A549 (cell line): ENCODE measurements around the gene CT45A3. TPM values are rescaled to one million over a fixed set of nuclear protein-coding genes. Genes with fewer than 3 reads are reported as not detected.
"Not testable (repeated sequence)": the region's sequence is repeated elsewhere in the genome, so short reads cannot be mapped to it uniquely, and the experiment has no call there.

Source experiments
- ATAC-seq, 2 experiments: fragments of 200-7000 bp in 1 of 2; fragments of >200 bp in 1 of 2; cut with Nextera tagmentation in 1 of 2; cut with Tn5 transposase in 1 of 2; 3 replicates each; pipeline versions ENCODE4 v1.8.0 to v1.9.1; 2018 to 2020; ENCODE audit warnings: mild to moderate bottlenecking in 1 of 2, moderate library complexity in 1 of 2
- CTCF ChIA-PET: fragments of 300-600 bp; sonication (Branson Sonifier 250); formaldehyde crosslinking; extraction: SDS; loops from one replicate; lab custom pipeline; 2021; ENCODE audit warnings: antibody characterized with exemption, inconsistent platforms; lab: Yijun Ruan, JAX
- POLR2A ChIA-PET: fragments of 350-600 bp; formaldehyde crosslinking; extraction: SDS; loops from one replicate; lab custom pipeline; 2021; ENCODE audit warnings: antibody characterized with exemption, inconsistent platforms; lab: Yijun Ruan, JAX
- DNase-seq, 2 experiments: peaks; one replicate each; pipeline versions ENCODE4 v3.0.0 to v3.0.0-alpha.2; 2011 to 2016; ENCODE audit warnings: low read depth in 1 of 2, low spot score in 1 of 2
- FAIRE-seq: peaks from 2 replicates; lab custom pipeline; 2011; peaks lifted over from hg19 to GRCh38; lab: Jason Lieb, UNC
- H3K27ac ChIP-seq, 2 experiments: fragments of >200 bp; sonication (Bioruptor Twin); formaldehyde crosslinking; 3 replicates each; pipeline ENCODE4 v1.5.1; 2016 to 2017
- H3K4me1 ChIP-seq: fragments of >200 bp; sonication (Bioruptor Twin); formaldehyde crosslinking; 3 replicates; pipeline ENCODE4 v1.6.1; 2016
- H3K4me2 ChIP-seq: fragments of >200 bp; sonication (Bioruptor Twin); formaldehyde crosslinking; 3 replicates; pipeline ENCODE4 v1.6.1; 2016
- H3K4me3 ChIP-seq: fragments of >200 bp; sonication (Bioruptor Twin); formaldehyde crosslinking; 3 replicates; pipeline ENCODE4 v1.5.1; 2016
- H3K9me3 ChIP-seq: fragments of >200 bp; sonication (Bioruptor Twin); formaldehyde crosslinking; 3 replicates; pipeline ENCODE4 v1.6.1; 2016
- CEBPB ChIP-seq, 2 experiments: fragments of >200 bp in 1 of 2; sonication (Bioruptor Twin) in 1 of 2; formaldehyde crosslinking in 1 of 2; IDR thresholded peaks; 2 replicates each; pipeline ENCODE4 v1.6.1; 2012 to 2016
- EHMT2 ChIP-seq: fragments of 200-600 bp; sonication (generic); IDR thresholded peaks from 2 replicates; pipeline ENCODE4 v1.6.1; 2016; ENCODE audit warnings: antibody characterized with exemption, low read depth, mild to moderate bottlenecking, moderate library complexity
- HDAC2 ChIP-seq: fragments of 200-600 bp; sonication (generic); IDR thresholded peaks from 2 replicates; pipeline ENCODE4 v1.6.1; 2016
- KDM5A ChIP-seq: fragments of 200-600 bp; sonication (generic); IDR thresholded peaks from 2 replicates; pipeline ENCODE4 v1.6.1; 2016; ENCODE audit warnings: antibody characterized with exemption, mild to moderate bottlenecking
- MYC ChIP-seq: IDR thresholded peaks from 2 replicates; pipeline ENCODE4 v1.6.1; 2012; ENCODE audit warnings: mild to moderate bottlenecking, inconsistent platforms, low read length, improper control_type of control experiment, borderline replicate concordance
- NPAS2 ChIP-seq: fragments of 250-450 bp; sonication (Bioruptor Pico); IDR thresholded peaks from 2 replicates; pipeline ENCODE4 v1.8.0; 2022; ENCODE audit warnings: mild to moderate bottlenecking, moderate library complexity, borderline replicate concordance
- RAD21 ChIP-seq, 2 experiments: fragments of >200 bp in 1 of 2; sonication (Bioruptor Twin) in 1 of 2; formaldehyde crosslinking in 1 of 2; IDR thresholded peaks in 1 of 2; conservative IDR thresholded peaks in 1 of 2; 2 replicates in 1 of 2; 3 replicates in 1 of 2; pipeline ENCODE4 v1.6.1; 2012 to 2018; ENCODE audit warnings: inconsistent platforms in 1 of 2
- TP53 ChIP-seq: fragments of 250-450 bp; sonication (Bioruptor Pico); IDR thresholded peaks from 2 replicates; pipeline ENCODE4 v1.5.0; 2021; ENCODE audit warnings: mild to moderate bottlenecking, moderate library complexity
- ZFP36 ChIP-seq: fragments of 450-650 bp; IDR thresholded peaks from 2 replicates; pipeline ENCODE4 v1.6.1; 2014; ENCODE audit warnings: borderline replicate concordance; ENCODE audit not compliant: partially characterized antibody
- ZNF302 ChIP-seq: fragments of 250-450 bp; sonication (Bioruptor Pico); IDR thresholded peaks from 2 replicates; pipeline ENCODE4 v1.9.0; 2021; ENCODE audit warnings: inconsistent platforms, mild to moderate bottlenecking, moderate library complexity
- WGBS: methylation state at CpG from one replicate; pipeline ENCODE4 v1.1.6; 2017; ENCODE audit errors: missing lambda C conversion rate; 5-methylcytosine and 5-hydroxymethylcytosine counted together
- polyA plus RNA-seq, 4 experiments: library from polyadenylated mRNA; depleted of rRNA in 3 of 4; stranded (reverse); fragments of >200 nt; fragmentation: RNase III in 1 of 4; extraction: RNeasy Plus Mini Kit Qiagen cat#74134 plus additional on column Dnase treatment in 1 of 4; gene quantifications; 2 replicates in 3 of 4; 3 replicates in 1 of 4; pipeline ENCODE4 v1.2.3, GENCODE V29; 2011 to 2017
- small RNA-seq, 6 experiments: library from RNA; depleted of rRNA; stranded (forward); fragments of <200 nt; gene quantifications; one replicate each; pipeline ENCODE3, GENCODE V24; 2012
- TF ChIP-seq, protein P1 (sequence below): fragments of >200 bp; sonication (Bioruptor Twin); formaldehyde crosslinking; IDR thresholded peaks from 3 replicates; pipeline ENCODE4 v1.5.1; 2016

Gene CT45A3
- polyA plus RNA-seq, 2 of the 4 experiments (the other 2 are of a cell fraction) = 0.41 TPM; not detected in 1

DNA sequence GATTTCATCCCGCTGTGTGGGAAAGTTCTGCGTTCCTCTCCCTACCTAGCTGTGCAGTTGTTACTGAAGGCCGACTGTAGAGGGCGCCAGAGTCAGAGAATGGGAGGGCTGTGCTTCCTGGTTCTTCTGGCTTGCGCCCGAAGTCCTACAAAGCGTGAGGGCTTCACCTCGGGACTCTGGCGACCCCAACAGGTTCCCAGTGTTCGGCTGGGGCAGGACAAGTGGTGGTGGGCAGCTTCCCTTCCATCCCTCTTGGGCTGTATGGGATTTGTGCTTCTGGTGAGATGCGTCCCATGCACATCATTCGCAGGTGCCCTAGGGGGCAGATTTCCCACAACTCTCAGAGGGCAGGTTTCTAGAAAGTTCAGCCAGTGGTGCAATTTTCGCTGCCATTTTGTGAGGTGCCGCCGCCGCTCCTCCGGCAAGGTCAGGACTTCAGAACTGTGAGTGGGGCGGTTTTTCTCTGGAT, 27.3 kb downstream of the CT45A3 start (continued):
- TF ChIP-seq KDM5A (no peak), NPAS2 (CRISPR knock-in tag) (no peak), EHMT2 (no peak), HDAC2 (no peak), MYC (no peak)

DNA sequence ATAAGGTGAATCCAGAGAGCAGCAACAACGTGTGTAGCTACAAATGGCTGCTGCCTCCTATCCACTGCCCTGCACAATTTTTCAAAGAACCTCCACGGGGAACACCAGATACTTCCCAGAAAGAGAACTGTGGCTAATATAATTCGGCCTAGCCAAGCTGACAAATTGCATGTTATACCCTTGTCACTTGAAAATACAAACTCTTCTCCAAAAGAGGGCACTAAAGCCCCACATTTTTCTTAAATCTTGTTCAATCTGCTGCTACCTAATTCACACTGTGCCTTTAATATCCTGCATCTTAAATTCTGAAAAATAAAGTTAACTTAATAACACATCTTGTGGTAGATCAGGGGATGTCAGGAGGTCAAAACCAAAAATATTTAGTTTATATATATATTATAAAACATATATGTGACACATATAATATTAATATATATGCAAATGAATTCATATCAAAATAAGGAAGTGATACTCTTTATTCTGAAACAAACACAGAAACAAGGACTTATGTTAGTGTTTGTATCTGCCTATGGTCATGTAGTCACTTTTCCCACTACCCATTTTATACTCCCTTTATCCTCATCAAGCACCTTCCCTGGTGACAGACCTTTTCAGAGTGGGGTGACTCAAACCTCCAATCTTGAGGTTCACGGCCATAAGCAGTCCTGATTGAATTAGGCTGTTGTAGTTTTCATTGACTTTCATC, 30.5 kb downstream of the CT45A3 start:
- CTCF ChIA-PET = no interaction called here
- WGBS = 10% methylated on average over 4 of the region's 4 CpGs
- Histone ChIP-seq H3K4me1 (no peaks in the 10 kb centered on the region), H3K4me2 (no peak overlapping the region), H3K9me3 (no peaks in the 10 kb centered on the region), H3K27ac (no peak overlapping the region), H3K4me3 (no peak overlapping the region)
- FAIRE-seq (peak; percentile 65), ATAC-seq (no peak), DNase-seq (peak in 1 of 2 experiments; percentile 7)
- POLR2A ChIA-PET = no interaction called here
- TF ChIP-seq RAD21 (conservative IDR thresholded peaks at IDR 0.05 in 1 of 2, IDR thresholded peaks at IDR 0.05 in 1 of 2) (peak in 1 of 2 experiments; percentile 26; a peak in 2 of 5 replicates), ZNF302 (CRISPR knock-in tag) (no peak)
- TF ChIP-seq, protein P1, sequence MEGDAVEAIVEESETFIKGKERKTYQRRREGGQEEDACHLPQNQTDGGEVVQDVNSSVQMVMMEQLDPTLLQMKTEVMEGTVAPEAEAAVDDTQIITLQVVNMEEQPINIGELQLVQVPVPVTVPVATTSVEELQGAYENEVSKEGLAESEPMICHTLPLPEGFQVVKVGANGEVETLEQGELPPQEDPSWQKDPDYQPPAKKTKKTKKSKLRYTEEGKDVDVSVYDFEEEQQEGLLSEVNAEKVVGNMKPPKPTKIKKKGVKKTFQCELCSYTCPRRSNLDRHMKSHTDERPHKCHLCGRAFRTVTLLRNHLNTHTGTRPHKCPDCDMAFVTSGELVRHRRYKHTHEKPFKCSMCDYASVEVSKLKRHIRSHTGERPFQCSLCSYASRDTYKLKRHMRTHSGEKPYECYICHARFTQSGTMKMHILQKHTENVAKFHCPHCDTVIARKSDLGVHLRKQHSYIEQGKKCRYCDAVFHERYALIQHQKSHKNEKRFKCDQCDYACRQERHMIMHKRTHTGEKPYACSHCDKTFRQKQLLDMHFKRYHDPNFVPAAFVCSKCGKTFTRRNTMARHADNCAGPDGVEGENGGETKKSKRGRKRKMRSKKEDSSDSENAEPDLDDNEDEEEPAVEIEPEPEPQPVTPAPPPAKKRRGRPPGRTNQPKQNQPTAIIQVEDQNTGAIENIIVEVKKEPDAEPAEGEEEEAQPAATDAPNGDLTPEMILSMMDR = peak; percentile 10; the same call in 1 of the 3 replicates

DNA sequence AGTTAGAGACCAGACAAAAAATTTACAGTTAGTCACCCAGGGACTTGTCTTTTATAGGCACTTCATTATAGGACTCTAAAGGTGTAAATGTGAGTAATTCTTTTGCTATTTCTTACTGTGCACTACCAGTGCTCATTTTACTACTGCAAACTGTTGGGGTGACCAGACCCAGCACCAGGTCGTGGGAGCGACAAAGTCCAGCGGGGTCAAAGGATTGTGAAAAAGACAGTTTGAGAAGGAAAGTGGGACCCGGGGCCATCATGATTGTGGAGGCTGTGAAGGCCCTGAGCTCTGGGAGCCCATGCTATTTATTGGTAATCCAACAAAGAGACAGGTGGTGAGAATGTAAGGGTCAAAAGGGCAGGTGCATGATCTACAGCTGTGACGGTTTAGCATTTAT, 33.3 kb downstream of the CT45A3 start:
- H3K9me3 ChIP-seq, POLR2A ChIA-PET, DNase-seq, H3K27ac ChIP-seq, ATAC-seq, FAIRE-seq, CTCF ChIA-PET, H3K4me1 ChIP-seq, H3K4me2 ChIP-seq, H3K4me3 ChIP-seq: not testable (repeated sequence)
- 35% methylated on average over 5 of the region's 5 CpGs for WGBS

GRCh38 chrX:135713795-135714194, 54.2 kb downstream of the CT45A3 start:
- ChIA-PET CTCF (no interaction called here), POLR2A (no interaction called here)
- Histone ChIP-seq H3K4me3 (no peak overlapping the region), H3K9me3 (no peaks in the 10 kb centered on the region), H3K27ac (no peak overlapping the region), H3K4me2 (no peak overlapping the region), H3K4me1 (no peaks in the 10 kb centered on the region)
- TF ChIP-seq ZFP36 (no peak), TP53 (CRISPR knock-in tag) (no peak), CEBPB (IDR thresholded peaks at IDR 0.05) (no peak)
- FAIRE-seq = no peak
- ATAC-seq = no peak
- DNase-seq = no peak
- WGBS = 93% methylated on average over 5 of the region's 20 CpGs

GRCh38 chrX:135713183-135713689, 54.8 kb downstream of the CT45A3 start, which contains the start of gene CT45A1:
Gene CT45A1 (plus strand): TSS chrX:135713639. CDS start chrX:135718941, 5,302 bp downstream.
- H3K9me3 ChIP-seq, H3K4me2 ChIP-seq, ATAC-seq, CTCF ChIA-PET, POLR2A ChIA-PET, H3K4me3 ChIP-seq, H3K4me1 ChIP-seq, H3K27ac ChIP-seq, FAIRE-seq: not testable (repeated sequence)
- DNase-seq = peak in 1 of 2 experiments; percentile 25
- 33% methylated on average over 7 of the region's 15 CpGs for WGBS

Small RNA genes within 50 kb of the gene (small RNA-seq; reads per million reads assigned to genes)
- gene AC240442.1 = 0 reads per million in 6 experiments

Other genes with a start within 250 kb of the CT45A3 start
- gene INTS6L, start 247.5 kb downstream of the CT45A3 start, polyA plus RNA-seq (2011; rRNA removed) = 0.40 and 0.46 TPM in 2 replicates
- gene INTS6L, start 247.5 kb downstream of the CT45A3 start, polyA plus RNA-seq (2017; fragmentation: RNase III; extraction: RNeasy Plus Mini Kit Qiagen cat#74134 plus additional on column Dnase treatment) = 0.16 to 0.30 TPM (median 0.19 TPM) in 3 replicates
- gene CT45A1, start 54.6 kb downstream of the CT45A3 start, polyA plus RNA-seq (2011; rRNA removed) = not detected in 2 replicates
- not detected in 3 replicates for gene CT45A1, start 54.6 kb downstream of the CT45A3 start, polyA plus RNA-seq (2017; fragmentation: RNase III; extraction: RNeasy Plus Mini Kit Qiagen cat#74134 plus additional on column Dnase treatment)
- 0.10 TPM in 1 of 2 replicates, not detected in the other for gene CT45A5, start 17.3 kb upstream of the CT45A3 start, polyA plus RNA-seq (2011; rRNA removed)
- gene CT45A5, start 17.3 kb upstream of the CT45A3 start, polyA plus RNA-seq (2017; fragmentation: RNase III; extraction: RNeasy Plus Mini Kit Qiagen cat#74134 plus additional on column Dnase treatment) = not detected in 3 replicates
- gene CT45A6, start 34.6 kb upstream of the CT45A3 start, polyA plus RNA-seq (2011; rRNA removed) = not detected in 2 replicates
- gene CT45A6, start 34.6 kb upstream of the CT45A3 start, polyA plus RNA-seq (2017; fragmentation: RNase III; extraction: RNeasy Plus Mini Kit Qiagen cat#74134 plus additional on column Dnase treatment) = not detected in 3 replicates
- gene CT45A2, start 51.8 kb upstream of the CT45A3 start, polyA plus RNA-seq (2011; rRNA removed) = not detected in 2 replicates
- gene CT45A2, start 51.8 kb upstream of the CT45A3 start, polyA plus RNA-seq (2017; fragmentation: RNase III; extraction: RNeasy Plus Mini Kit Qiagen cat#74134 plus additional on column Dnase treatment) = not detected in 3 replicates
- gene CT45A7, start 69.1 kb upstream of the CT45A3 start, polyA plus RNA-seq (2011; rRNA removed) = not detected in 2 replicates
- not detected in 3 replicates for gene CT45A7, start 69.1 kb upstream of the CT45A3 start, polyA plus RNA-seq (2017; fragmentation: RNase III; extraction: RNeasy Plus Mini Kit Qiagen cat#74134 plus additional on column Dnase treatment)
- not detected in 2 replicates for gene CT45A8, start 86.3 kb upstream of the CT45A3 start, polyA plus RNA-seq (2011; rRNA removed)
- gene CT45A8, start 86.3 kb upstream of the CT45A3 start, polyA plus RNA-seq (2017; fragmentation: RNase III; extraction: RNeasy Plus Mini Kit Qiagen cat#74134 plus additional on column Dnase treatment) = not detected in 3 replicates
- gene CT45A9, start 103.6 kb upstream of the CT45A3 start, polyA plus RNA-seq (2011; rRNA removed) = not detected in 2 replicates
- not detected in 3 replicates for gene CT45A9, start 103.6 kb upstream of the CT45A3 start, polyA plus RNA-seq (2017; fragmentation: RNase III; extraction: RNeasy Plus Mini Kit Qiagen cat#74134 plus additional on column Dnase treatment)
- 0.16 and 0.22 TPM in 2 replicates for gene CT45A10, start 125.3 kb upstream of the CT45A3 start, polyA plus RNA-seq (2011; rRNA removed)
- gene CT45A10, start 125.3 kb upstream of the CT45A3 start, polyA plus RNA-seq (2017; fragmentation: RNase III; extraction: RNeasy Plus Mini Kit Qiagen cat#74134 plus additional on column Dnase treatment) = not detected in 3 replicates
- 0.06 and 0.09 TPM in 2 replicates for gene SAGE1, start 125.5 kb upstream of the CT45A3 start, polyA plus RNA-seq (2011; rRNA removed)
- gene SAGE1, start 125.5 kb upstream of the CT45A3 start, polyA plus RNA-seq (2017; fragmentation: RNase III; extraction: RNeasy Plus Mini Kit Qiagen cat#74134 plus additional on column Dnase treatment) = 0.03 to 0.05 TPM (median 0.04 TPM) in 3 replicates
- 26.1 and 35.6 TPM in 2 replicates for gene MMGT1, start 205.8 kb upstream of the CT45A3 start, polyA plus RNA-seq (2011; rRNA removed)
- gene MMGT1, start 205.8 kb upstream of the CT45A3 start, polyA plus RNA-seq (2017; fragmentation: RNase III; extraction: RNeasy Plus Mini Kit Qiagen cat#74134 plus additional on column Dnase treatment) = 15.0 to 16.2 TPM (median 15.1 TPM) in 3 replicates
- gene SLC9A6, start 217.2 kb upstream of the CT45A3 start, polyA plus RNA-seq (2011; rRNA removed) = 14.5 and 15.6 TPM in 2 replicates
- gene SLC9A6, start 217.2 kb upstream of the CT45A3 start, polyA plus RNA-seq (2017; fragmentation: RNase III; extraction: RNeasy Plus Mini Kit Qiagen cat#74134 plus additional on column Dnase treatment) = 10.4 to 12.2 TPM (median 12.1 TPM) in 3 replicates